ENCODE data around the gene NLRP2B. TPM values are rescaled to one million over a fixed set of nuclear protein-coding genes. Genes with fewer than 3 reads are reported as not detected.

The NLRP2B gene
- total and polyA plus RNA-seq, 2 of the 4 experiments (the other 2 are of a cell fraction), result not detected

GRCh38 chrX:57647020-57647419, 33.0 kb downstream of the NLRP2B start:
- in situ Hi-C loops (cut with MboI; ENCODE audit: low sequenced_read_pairs) (no loop called here), intact Hi-C loops (cut with micrococcal nuclease) (no loop called here), dilution Hi-C loops (cut with HindIII; ENCODE audit: low sequenced_read_pairs, unreplicated experiment) (no loop called here)
- no peaks in the 10 kb centered on the region for H4K20me1 ChIP-seq (ENCODE audit: insufficient read depth, low read length)
- no peak overlapping the region for H3K18ac ChIP-seq (ENCODE audit: low read depth, low read length)
- no peak overlapping the region for H2BK20ac ChIP-seq (ENCODE audit: low read depth, low read length)
- H3K36me3 ChIP-seq (ENCODE audit: control insufficient read depth, insufficient read depth, low read length), result no peaks in the 10 kb centered on the region
- H3K27me3 ChIP-seq (ENCODE audit: control insufficient read depth, insufficient read depth, low read length), result no peaks in the 10 kb centered on the region
- H2BK5ac ChIP-seq (ENCODE audit: low read depth, low read length, poor library complexity, severe bottlenecking), result no peak overlapping the region
- no peak overlapping the region for H2BK120ac ChIP-seq (ENCODE audit: low read depth, low read length)
- H2BK15ac ChIP-seq (ENCODE audit: low read depth, low read length), result no peak overlapping the region
- H4K91ac ChIP-seq (ENCODE audit: insufficient read depth, low read depth, low read length), result no peak overlapping the region
- no peak for DNase-seq
- no peak overlapping the region for H3K27ac ChIP-seq (ENCODE audit: insufficient read depth, low read length)
- no peaks in the 10 kb centered on the region for H3K79me1 ChIP-seq (ENCODE audit: low read depth in 1 of 2, low read length in 2 of 2)
- no TSS peak for BruUV-seq (replicated peaks)
- no peak overlapping the region for H3K4me2 ChIP-seq (ENCODE audit: low read depth, low read length)
- no peak overlapping the region for H3K4me3 ChIP-seq (ENCODE audit: insufficient read depth, low read depth, low read length)
- no peak for ATAC-seq (ENCODE audit: low read depth)
- H2AK9ac ChIP-seq (replicated peaks; ENCODE audit: low read depth, low read length, poor library complexity), result no peak overlapping the region
- no peak overlapping the region for H3K9ac ChIP-seq (ENCODE audit: low read depth, low read length)
- no peak overlapping the region for H3K4ac ChIP-seq (ENCODE audit: low read depth, low read length)
- H3K9me3 ChIP-seq (ENCODE audit: control insufficient read depth, insufficient read depth, low read length), result no peaks in the 10 kb centered on the region
- no peak overlapping the region for H4K5ac ChIP-seq (ENCODE audit: low read depth, low read length)
- no peak overlapping the region for H2AK5ac ChIP-seq (ENCODE audit: low read depth, low read length)
- H3K9me1 ChIP-seq (ENCODE audit: insufficient read depth, low read length), result no peaks in the 10 kb centered on the region
- TF ChIP-seq BHLHE40 (IDR thresholded peaks at IDR 0.05; ENCODE audit: low read depth, low read length) (no peak), CHD1 (IDR thresholded peaks at IDR 0.05; ENCODE audit: low read depth, low read length) (no peak), FOS (IDR thresholded peaks at IDR 0.05; ENCODE audit: low read depth, low read length) (no peak), SMC3 (IDR thresholded peaks at IDR 0.05; ENCODE audit: low read depth, low read length) (no peak), MAFK (IDR thresholded peaks at IDR 0.05; ENCODE audit: low read depth, low read length) (no peak), NFE2L2 (IDR thresholded peaks at IDR 0.05; ENCODE audit: low read depth, low read length) (no peak), USF2 (IDR thresholded peaks at IDR 0.05; ENCODE audit: low read depth, low read length) (no peak), CEBPB (IDR thresholded peaks at IDR 0.05; ENCODE audit: low read depth, low read length) (no peak), POLR2A (IDR thresholded peaks at IDR 0.05; ENCODE audit: low read depth, low read length) (no peak), MXI1 (IDR thresholded peaks at IDR 0.05; ENCODE audit: borderline replicate concordance, low read depth, low read length) (no peak), RFX5 (IDR thresholded peaks at IDR 0.05; ENCODE audit: low read depth, low read length) (no peak), RCOR1 (IDR thresholded peaks at IDR 0.05; ENCODE audit: insufficient replicate concordance, low read length) (no peak), RAD21 (IDR thresholded peaks at IDR 0.05; ENCODE audit: low read length) (no peak), MAZ (IDR thresholded peaks at IDR 0.05; ENCODE audit: borderline replicate concordance, low read depth, low read length) (no peak), CTCF (conservative IDR thresholded peaks at IDR 0.05; ENCODE audit: low read depth, low read length) (no peak)
- no peak overlapping the region for H2AFZ ChIP-seq (replicated peaks; ENCODE audit: low read length, poor library complexity)
- H3K4me1 ChIP-seq (ENCODE audit: control insufficient read depth, insufficient read depth, low read length), result no peaks in the 10 kb centered on the region
- POLR2A ChIA-PET (ENCODE audit: unreplicated experiment), result interaction anchor here (0.7 kb wide), 1 partner anchor 279 kb away, joined by 3 read pairs; no protein-coding TSS in a partner anchor
- H4K8ac ChIP-seq (ENCODE audit: low read depth in 2 of 2, low read length in 2 of 2), result no peak overlapping the region
- no peak overlapping the region for H3K14ac ChIP-seq (replicated peaks; ENCODE audit: low read depth, low read length)
- CTCF ChIA-PET, result no interaction called here
- no peak overlapping the region for H3K23ac ChIP-seq (ENCODE audit: low read depth, low read length)
- H3K56ac ChIP-seq (ENCODE audit: extremely low read depth, insufficient read depth, low read length), result no peak overlapping the region
